ENCODE data around the gene TMEM42.

Gene TMEM42

GRCh38 chr3:44874308-44874707, 12.6 kb downstream of the TMEM42 start, which contains the start of gene TGM4:
Gene TGM4, plus strand, starts transcription at chr3:44874608. Its CDS starts 71 bp downstream, at chr3:44874679.
- no peaks in the 10 kb centered on the region for H3F3A ChIP-seq (ENCODE audit: control insufficient read depth, insufficient read depth)
- no peaks in the 10 kb centered on the region for H3K36me3 ChIP-seq (ENCODE audit: control insufficient read depth, low read length)
- H4K20me1 ChIP-seq (ENCODE audit: control insufficient read depth, insufficient read depth, low read depth, low read length): no peaks in the 10 kb centered on the region
- no peak within 1 kb of the TSS for H3K4me3 ChIP-seq (ENCODE audit: low read length)
- H3K79me2 ChIP-seq (ENCODE audit: control insufficient read depth, low read length): no peaks in the 10 kb centered on the region
- no peaks in the 10 kb centered on the region for H3K4me1 ChIP-seq (ENCODE audit: control insufficient read depth, low read length)
- TF ChIP-seq EZH2phosphoT487 (IDR thresholded peaks at IDR 0.05; ENCODE audit: borderline replicate concordance, low read length): no peak
- no peak within 1 kb of the TSS for H3K27ac ChIP-seq (ENCODE audit: low read depth, low read length)
- H3K9me2 ChIP-seq (replicated peaks; ENCODE audit: control insufficient read depth, low read length): no peaks in the 10 kb centered on the region
- H3K4me2 ChIP-seq (ENCODE audit: low read length): no peak within 1 kb of the TSS
- H3K9me3 ChIP-seq (ENCODE audit: control insufficient read depth, insufficient read depth, low read length): no peaks in the 10 kb centered on the region
- H3K27me3 ChIP-seq (ENCODE audit: control insufficient read depth, low read length): no peaks in the 10 kb centered on the region

- Histone ChIP-seq H3K4me2 (ENCODE audit: low read length) (no peak overlapping the region), H3K9me3 (ENCODE audit: control insufficient read depth, insufficient read depth, low read length) (no peaks in the 10 kb centered on the region), H3F3A (ENCODE audit: control insufficient read depth, insufficient read depth) (no peaks in the 10 kb centered on the region), H3K27ac (ENCODE audit: low read depth, low read length) (no peak overlapping the region), H3K4me3 (ENCODE audit: low read length) (no peak overlapping the region), H3K4me1 (ENCODE audit: control insufficient read depth, low read length) (no peaks in the 10 kb centered on the region), H3K9me2 (replicated peaks; ENCODE audit: control insufficient read depth, low read length) (no peaks in the 10 kb centered on the region), H3K27me3 (ENCODE audit: control insufficient read depth, low read length) (peaks cover 5% of the 10 kb centered on the region; the same call in 1 of the 2 replicates), H3K36me3 (ENCODE audit: control insufficient read depth, low read length) (no peaks in the 10 kb centered on the region), H3K79me2 (ENCODE audit: control insufficient read depth, low read length) (no peaks in the 10 kb centered on the region), H4K20me1 (ENCODE audit: control insufficient read depth, insufficient read depth, low read depth, low read length) (no peaks in the 10 kb centered on the region)
- no peak for TF ChIP-seq EZH2phosphoT487 (IDR thresholded peaks at IDR 0.05; ENCODE audit: borderline replicate concordance, low read length)
- TF ChIP-seq CTCF (IDR thresholded peaks at IDR 0.05; ENCODE audit: low read depth, low read length, poor library complexity, severe bottlenecking): no peak
Measured at GRCh38 chr3:44875596-44875995, 13.9 kb downstream of the TMEM42 start.

- H3K27me3 ChIP-seq (ENCODE audit: control insufficient read depth, low read length): peaks cover 5% of the 10 kb centered on the region; the same call in 1 of the 2 replicates
- no peaks in the 10 kb centered on the region for H3K4me1 ChIP-seq (ENCODE audit: control insufficient read depth, low read length)
- no peaks in the 10 kb centered on the region for H3K79me2 ChIP-seq (ENCODE audit: control insufficient read depth, low read length)
- H3K4me3 ChIP-seq (ENCODE audit: low read length): no peak overlapping the region
- TF ChIP-seq EZH2phosphoT487 (IDR thresholded peaks at IDR 0.05; ENCODE audit: borderline replicate concordance, low read length) (no peak), CTCF (IDR thresholded peaks at IDR 0.05; ENCODE audit: low read depth, low read length, poor library complexity, severe bottlenecking) (no peak)
- H3K27ac ChIP-seq (ENCODE audit: low read depth, low read length): no peak overlapping the region
- no peaks in the 10 kb centered on the region for H3K9me2 ChIP-seq (replicated peaks; ENCODE audit: control insufficient read depth, low read length)
- H3K36me3 ChIP-seq (ENCODE audit: control insufficient read depth, low read length): no peaks in the 10 kb centered on the region
- H3F3A ChIP-seq (ENCODE audit: control insufficient read depth, insufficient read depth): no peaks in the 10 kb centered on the region
- no peaks in the 10 kb centered on the region for H3K9me3 ChIP-seq (ENCODE audit: control insufficient read depth, insufficient read depth, low read length)
- no peaks in the 10 kb centered on the region for H4K20me1 ChIP-seq (ENCODE audit: control insufficient read depth, insufficient read depth, low read depth, low read length)
- H3K4me2 ChIP-seq (ENCODE audit: low read length): no peak overlapping the region
Measured at GRCh38 chr3:44877333-44877732, 15.6 kb downstream of the TMEM42 start.

- Histone ChIP-seq H3K4me2 (ENCODE audit: low read length) (no peak overlapping the region), H3K4me3 (ENCODE audit: low read length) (no peak overlapping the region), H3K36me3 (ENCODE audit: control insufficient read depth, low read length) (no peaks in the 10 kb centered on the region), H3F3A (ENCODE audit: control insufficient read depth, insufficient read depth) (no peaks in the 10 kb centered on the region), H3K79me2 (ENCODE audit: control insufficient read depth, low read length) (no peaks in the 10 kb centered on the region), H3K9me3 (ENCODE audit: control insufficient read depth, insufficient read depth, low read length) (no peaks in the 10 kb centered on the region), H3K27ac (ENCODE audit: low read depth, low read length) (no peak overlapping the region), H3K27me3 (ENCODE audit: control insufficient read depth, low read length) (peaks cover 6% of the 10 kb centered on the region; the same call in 1 of the 2 replicates), H3K9me2 (replicated peaks; ENCODE audit: control insufficient read depth, low read length) (no peaks in the 10 kb centered on the region), H3K4me1 (ENCODE audit: control insufficient read depth, low read length) (no peaks in the 10 kb centered on the region), H4K20me1 (ENCODE audit: control insufficient read depth, insufficient read depth, low read depth, low read length) (no peaks in the 10 kb centered on the region)
- TF ChIP-seq EZH2phosphoT487 (IDR thresholded peaks at IDR 0.05; ENCODE audit: borderline replicate concordance, low read length): no peak
- no peak for TF ChIP-seq CTCF (IDR thresholded peaks at IDR 0.05; ENCODE audit: low read depth, low read length, poor library complexity, severe bottlenecking)
Measured at GRCh38 chr3:44880284-44880683, 18.6 kb downstream of the TMEM42 start.

Data from DOHH2 (cell line).